ENCODE measurements around the gene DHX30. TPM values are rescaled to one million over a fixed set of nuclear protein-coding genes. Genes with fewer than 3 reads are reported as not detected.
A peak's percentile ranks its signal among the peaks of the same experiment; 100 is the strongest.
"Not testable (repeated sequence)": the region's sequence is repeated elsewhere in the genome, so short reads cannot be mapped to it uniquely, and the experiment has no call there.

DHX30 gene
- total and polyA plus RNA-seq, 2 experiments from 2014 or later = 47.8 to 51.3 TPM

GRCh38 chr3:47817609-47818008 lies 14.7 kb downstream of the DHX30 start:
- Histone ChIP-seq H3K27me3 (no peaks in the 10 kb centered on the region), H3K9me3 (ENCODE audit: low read depth) (no peaks in the 10 kb centered on the region), H3K4me3 (no peak overlapping the region), H3K36me3 (replicated peaks; ENCODE audit: insufficient read depth, low read depth) (no peaks in the 10 kb centered on the region), H3K9me2 (replicated peaks; ENCODE audit: insufficient read depth) (no peaks in the 10 kb centered on the region), H3K4me1 (ENCODE audit: insufficient read depth) (no peaks in the 10 kb centered on the region), H3K27ac (no peak overlapping the region), H4K20me1 (ENCODE audit: insufficient read depth, poor library complexity, severe bottlenecking) (no peaks in the 10 kb centered on the region), H2AFZ (no peak overlapping the region), H3K79me2 (no peaks in the 10 kb centered on the region), H3K4me2 (no peak overlapping the region)
- DNase-seq (ENCODE audit: low spot score) = no peak
- WGBS (ENCODE audit: low lambda C conversion rate, missing lambda C conversion rate) = 95% methylated on average over 7 of the region's 7 CpGs
- no peak for TF ChIP-seq EZH2 (IDR thresholded peaks at IDR 0.05; ENCODE audit: borderline replicate concordance)
- TF ChIP-seq CTCF (IDR thresholded peaks at IDR 0.05; ENCODE audit: poor library complexity) = no peak
- TF ChIP-seq EZH2phosphoT487 (IDR thresholded peaks at IDR 0.05; ENCODE audit: low read depth, severe bottlenecking, unreplicated experiment) = no peak

GRCh38 chr3:47824541-47825473 lies 21.9 kb downstream of the DHX30 start:
- H2AFZ ChIP-seq = peak overlapping the region; percentile 93
- WGBS (ENCODE audit: low lambda C conversion rate, missing lambda C conversion rate) = 4% methylated on average over 70 of the region's 77 CpGs
- peak overlapping the region; percentile 100 for H3K4me3 ChIP-seq

GRCh38 chr3:47825590-47825989 lies 22.7 kb downstream of the DHX30 start:
- Histone ChIP-seq H3K4me1 (ENCODE audit: insufficient read depth) (peaks cover 8% of the 10 kb centered on the region), H2AFZ (peak overlapping the region; percentile 93), H3K79me2 (peaks cover 36% of the 10 kb centered on the region), H3K9me2 (replicated peaks; ENCODE audit: insufficient read depth) (no peaks in the 10 kb centered on the region), H3K36me3 (replicated peaks; ENCODE audit: insufficient read depth, low read depth) (no peaks in the 10 kb centered on the region), H3K4me3 (peak overlapping the region; percentile 100), H3K27me3 (no peaks in the 10 kb centered on the region), H3K4me2 (peak overlapping the region; percentile 91), H4K20me1 (ENCODE audit: insufficient read depth, poor library complexity, severe bottlenecking) (peaks cover 8% of the 10 kb centered on the region), H3K27ac (peak overlapping the region; percentile 83), H3K9me3 (ENCODE audit: low read depth) (no peaks in the 10 kb centered on the region)
- TF ChIP-seq EZH2phosphoT487 (IDR thresholded peaks at IDR 0.05; ENCODE audit: low read depth, severe bottlenecking, unreplicated experiment) (no peak), EZH2 (IDR thresholded peaks at IDR 0.05; ENCODE audit: borderline replicate concordance) (no peak), CTCF (IDR thresholded peaks at IDR 0.05; ENCODE audit: poor library complexity) (no peak)
- DNase-seq (ENCODE audit: low spot score) = no peak
- 27% methylated on average over 7 of the region's 7 CpGs for WGBS (ENCODE audit: low lambda C conversion rate, missing lambda C conversion rate)

More at GRCh38 chr3:47824541-47825473, 21.9 kb downstream of the DHX30 start:
- Histone ChIP-seq H3K36me3 (replicated peaks; ENCODE audit: insufficient read depth, low read depth) (no peaks in the 10 kb centered on the region), H3K9me2 (replicated peaks; ENCODE audit: insufficient read depth) (no peaks in the 10 kb centered on the region), H3K9me3 (ENCODE audit: low read depth) (no peaks in the 10 kb centered on the region), H3K27me3 (no peaks in the 10 kb centered on the region), H3K4me2 (peak overlapping the region; percentile 91), H3K79me2 (peaks cover 36% of the 10 kb centered on the region), H4K20me1 (ENCODE audit: insufficient read depth, poor library complexity, severe bottlenecking) (peaks cover 8% of the 10 kb centered on the region), H3K4me1 (ENCODE audit: insufficient read depth) (peaks cover 8% of the 10 kb centered on the region), H3K27ac (peak overlapping the region; percentile 83)
- peak; percentile 93 for DNase-seq (ENCODE audit: low spot score)
- TF ChIP-seq EZH2phosphoT487 (IDR thresholded peaks at IDR 0.05; ENCODE audit: low read depth, severe bottlenecking, unreplicated experiment) = no peak
- TF ChIP-seq CTCF (IDR thresholded peaks at IDR 0.05; ENCODE audit: poor library complexity) = peak; percentile 84
- no peak for TF ChIP-seq EZH2 (IDR thresholded peaks at IDR 0.05; ENCODE audit: borderline replicate concordance)

GRCh38 chr3:47829482-47829881 lies 26.5 kb downstream of the DHX30 start:
- not testable (repeated sequence) for H3K4me1 ChIP-seq (ENCODE audit: insufficient read depth); H3K27ac ChIP-seq; H2AFZ ChIP-seq; H3K4me3 ChIP-seq; H4K20me1 ChIP-seq (ENCODE audit: insufficient read depth, poor library complexity, severe bottlenecking); H3K4me2 ChIP-seq; DNase-seq (ENCODE audit: low spot score); H3K9me2 ChIP-seq (replicated peaks; ENCODE audit: insufficient read depth); H3K9me3 ChIP-seq (ENCODE audit: low read depth); H3K27me3 ChIP-seq; H3K36me3 ChIP-seq (replicated peaks; ENCODE audit: insufficient read depth, low read depth)
- peaks cover 33% of the 10 kb centered on the region for H3K79me2 ChIP-seq
- 96% methylated on average over 9 of the region's 9 CpGs for WGBS (ENCODE audit: low lambda C conversion rate, missing lambda C conversion rate)
